SK-N-SH (cell line): Measurements from ENCODE around the gene WDR33. TPM values are rescaled to one million over a fixed set of nuclear protein-coding genes. Genes with fewer than 3 reads are reported as not detected.

Experiments
- CTCF ChIA-PET: fragments of 300-600, 350-600 bp; formaldehyde crosslinking; extraction: SDS; loops from one replicate; lab custom pipeline; 2021; lab: Yijun Ruan, JAX
- POLR2A ChIA-PET: fragments of 350-600 bp; sonication (Branson Sonifier 250); formaldehyde crosslinking; extraction: SDS; loops from one replicate; lab custom pipeline; 2020; ENCODE audit warnings: antibody characterized with exemption, inconsistent platforms; lab: Yijun Ruan, JAX
- DNase-seq: peaks from one replicate; pipeline ENCODE4 v3.0.0; 2012
- H2AFZ ChIP-seq: fragments of 200-600 bp; sonication (generic); 2 replicates; pipeline ENCODE4 v1.8.1; 2016; ENCODE audit warnings: antibody characterized with exemption, mild to moderate bottlenecking, low read depth
- H3F3A ChIP-seq: fragments of 200-600 bp; sonication (generic); replicated peaks from 2 replicates; pipeline ENCODE3; 2016; ENCODE audit warnings: antibody characterized with exemption, mild to moderate bottlenecking; ENCODE audit not compliant: insufficient read depth
- H3K27ac ChIP-seq, 2 experiments: fragments of 200-500 bp in 1 of 2; fragments of 200-600 bp in 1 of 2; sonication (Bioruptor generic) in 1 of 2; sonication (generic), shearing (Covaris generic) in 1 of 2; 2 replicates each; pipeline versions ENCODE4 v1.5.1 to v1.6.1; 2014 to 2016; ENCODE audit warnings: low read depth in 2 of 2, inconsistent platforms in 1 of 2, low read length in 1 of 2, mild to moderate bottlenecking in 1 of 2, mixed read lengths in 1 of 2
- H3K27me3 ChIP-seq: fragments of 200-600 bp; sonication (generic), shearing (Covaris generic); 2 replicates; pipeline ENCODE4 v1.6.1; 2016; ENCODE audit warnings: mixed run types; ENCODE audit not compliant: insufficient read depth
- H3K36me3 ChIP-seq, 2 experiments: fragments of 200-500 bp in 1 of 2; fragments of 200-600 bp in 1 of 2; sonication (Bioruptor generic) in 1 of 2; sonication (generic) in 1 of 2; replicated peaks in 1 of 2; 2 replicates each; pipeline versions ENCODE3 to v1.5.1; 2014 to 2016; ENCODE audit warnings: low read length in 1 of 2, mild to moderate bottlenecking in 1 of 2; ENCODE audit not compliant: insufficient read depth in 2 of 2, control insufficient read depth in 1 of 2
- H3K4me1 ChIP-seq, 2 experiments: fragments of 200-500 bp in 1 of 2; fragments of 200-600 bp in 1 of 2; sonication (Bioruptor generic) in 1 of 2; sonication (generic), shearing (Covaris generic) in 1 of 2; 2 replicates each; pipeline versions ENCODE4 v1.5.1 to v1.6.1; 2014 to 2016; ENCODE audit warnings: low read depth in 1 of 2, low read length in 1 of 2, mixed run types in 1 of 2; ENCODE audit not compliant: insufficient read depth in 2 of 2, control insufficient read depth in 1 of 2
- H3K4me2 ChIP-seq: fragments of 200-600 bp; sonication (generic), shearing (Covaris generic); 2 replicates; pipeline ENCODE4 v1.6.1; 2017; ENCODE audit warnings: mixed run types
- H3K4me3 ChIP-seq, 2 experiments: fragments of 200-500 bp in 1 of 2; fragments of 200-600 bp in 1 of 2; sonication (Bioruptor generic) in 1 of 2; sonication (generic), shearing (Covaris generic) in 1 of 2; 2 replicates each; pipeline versions ENCODE4 v1.5.1 to v1.8.1; 2014 to 2016; ENCODE audit warnings: low read depth in 2 of 2, inconsistent platforms in 1 of 2, low read length in 1 of 2, mild to moderate bottlenecking in 1 of 2, mixed read lengths in 1 of 2, moderate library complexity in 1 of 2
- H3K79me2 ChIP-seq: fragments of 200-600 bp; sonication (generic); 2 replicates; pipeline ENCODE4 v1.8.1; 2017; ENCODE audit warnings: mild to moderate bottlenecking; ENCODE audit not compliant: insufficient read depth
- H3K9ac ChIP-seq: fragments of 200-600 bp; sonication (generic); 2 replicates; pipeline ENCODE4 v1.6.1; 2017; ENCODE audit warnings: mixed run types
- H3K9me2 ChIP-seq: fragments of 200-600 bp; sonication (generic); 2 replicates; pipeline ENCODE4 v1.6.1; 2017; ENCODE audit warnings: mixed run types
- H3K9me3 ChIP-seq: fragments of 200-600 bp; sonication (generic); 2 replicates; pipeline ENCODE4 v1.6.1; 2017; ENCODE audit warnings: mixed run types, mild to moderate bottlenecking, moderate library complexity
- H4K20me1 ChIP-seq: fragments of 200-600 bp; sonication (generic); 2 replicates; pipeline ENCODE4 v1.6.1; 2017; ENCODE audit warnings: mild to moderate bottlenecking, mixed run types; ENCODE audit not compliant: insufficient read depth
- CHD2 ChIP-seq: fragments of 150-350 bp; IDR thresholded peaks from 2 replicates; pipeline ENCODE4 v1.6.1; 2018; ENCODE audit warnings: low read length; ENCODE audit not compliant: partially characterized antibody
- ELF1 ChIP-seq: IDR thresholded peaks from 2 replicates; pipeline ENCODE4 v1.4.0; 2012
- EP300 ChIP-seq, 2 experiments: IDR thresholded peaks; 2 replicates each; pipeline versions ENCODE4 v1.4.0 to v1.6.1; 2012; ENCODE audit warnings: borderline replicate concordance in 1 of 2, low read depth in 1 of 2, low read length in 1 of 2
- EZH2phosphoT487 ChIP-seq: fragments of 200-600 bp; sonication (generic); IDR thresholded peaks from 2 replicates; pipeline ENCODE4 v1.6.1; 2017; ENCODE audit warnings: low read depth, mixed run types, mild to moderate bottlenecking, antibody characterized with exemption, moderate library complexity, borderline replicate concordance
- FOSL2 ChIP-seq: IDR thresholded peaks from 2 replicates; pipeline ENCODE4 v1.4.0; 2012; ENCODE audit warnings: low read depth, mild to moderate bottlenecking, moderate library complexity, borderline replicate concordance
- FOXJ3 ChIP-seq: sonication (generic); formaldehyde crosslinking; IDR thresholded peaks from 2 replicates; pipeline ENCODE4 v1.5.1; 2020; ENCODE audit warnings: mild to moderate bottlenecking, missing genetic modification reagents
- FOXM1 ChIP-seq: IDR thresholded peaks from 2 replicates; pipeline ENCODE4 v1.4.0; 2012; ENCODE audit warnings: low read depth, mild to moderate bottlenecking
- GATA2 ChIP-seq: sonication (generic); formaldehyde crosslinking; IDR thresholded peaks from 2 replicates; pipeline ENCODE4 v1.5.0; 2020; ENCODE audit warnings: mild to moderate bottlenecking, missing genetic modification reagents
- JUND ChIP-seq: IDR thresholded peaks from 2 replicates; pipeline ENCODE4 v1.4.0; 2012
- MEF2A ChIP-seq: IDR thresholded peaks from 2 replicates; pipeline ENCODE4 v1.4.0; 2012; ENCODE audit warnings: low read depth, borderline replicate concordance
- POLR2AphosphoS5 ChIP-seq: IDR thresholded peaks from 2 replicates; pipeline ENCODE4 v1.6.1; 2012; ENCODE audit warnings: low read depth, low read length
- RAD21 ChIP-seq: IDR thresholded peaks from 2 replicates; pipeline ENCODE4 v1.6.1; 2012; ENCODE audit warnings: mild to moderate bottlenecking, low read length
- RCOR1 ChIP-seq: fragments of 150-350 bp; IDR thresholded peaks from 2 replicates; pipeline ENCODE4 v1.6.1; 2017; ENCODE audit warnings: antibody characterized with exemption, low read length
- RFX5 ChIP-seq: IDR thresholded peaks from 2 replicates; pipeline ENCODE4 v1.6.1; 2012; ENCODE audit warnings: mild to moderate bottlenecking, improper control_type of control experiment, low read length
- RXRA ChIP-seq: IDR thresholded peaks from 2 replicates; pipeline ENCODE4 v1.4.0; 2012; ENCODE audit warnings: low read depth, mild to moderate bottlenecking, borderline replicate concordance
- SIN3A ChIP-seq: IDR thresholded peaks from 2 replicates; pipeline ENCODE4 v1.6.1; 2012; ENCODE audit warnings: low read depth, mild to moderate bottlenecking, low read length, moderate library complexity, borderline replicate concordance
- SMC3 ChIP-seq: IDR thresholded peaks from 2 replicates; pipeline ENCODE4 v1.6.1; 2012; ENCODE audit warnings: low read depth, low read length, improper control_type of control experiment
- TAF1 ChIP-seq: IDR thresholded peaks from 2 replicates; pipeline ENCODE4 v1.6.1; 2012; ENCODE audit warnings: low read depth, mild to moderate bottlenecking, low read length, moderate library complexity, borderline replicate concordance
- TCF12 ChIP-seq: IDR thresholded peaks from 2 replicates; pipeline ENCODE4 v1.4.0; 2012
- TEAD4 ChIP-seq: IDR thresholded peaks from 2 replicates; pipeline ENCODE4 v1.4.0; 2012; ENCODE audit warnings: mild to moderate bottlenecking, borderline replicate concordance; ENCODE audit not compliant: insufficient read depth
- YY1 ChIP-seq: IDR thresholded peaks from 2 replicates; pipeline ENCODE4 v1.4.0; 2012; ENCODE audit warnings: low read depth, mild to moderate bottlenecking
- WGBS: methylation state at CpG from one replicate; pipeline ENCODE4 v1.1.6; 2017; ENCODE audit warnings: low lambda C conversion rate; 5-methylcytosine and 5-hydroxymethylcytosine counted together
- polyA plus RNA-seq, 3 experiments: library from polyadenylated mRNA; depleted of rRNA; stranded (reverse); fragments of >200 nt; gene quantifications; 2 replicates each; pipeline ENCODE4 v1.2.3, GENCODE V29; 2012
- TF ChIP-seq, protein P1 (sequence below): IDR thresholded peaks from 2 replicates; pipeline ENCODE4 v1.4.0; 2012; ENCODE audit warnings: low read depth
- TF ChIP-seq, protein P2 (sequence below): fragments of 200-600 bp; sonication (generic); IDR thresholded peaks from 2 replicates; pipeline ENCODE4 v1.6.1; 2017; ENCODE audit warnings: antibody characterized with exemption, mild to moderate bottlenecking, moderate library complexity
- TF ChIP-seq, protein P3 (sequence below): IDR thresholded peaks from 2 replicates; pipeline ENCODE4 v1.4.0; 2012; ENCODE audit warnings: low read depth, borderline replicate concordance
- TF ChIP-seq, protein P4 (sequence below): fragments of 150-350 bp; IDR thresholded peaks from 2 replicates; pipeline ENCODE4 v1.6.1; 2017; ENCODE audit warnings: antibody characterized with exemption, low read length, low read depth, borderline replicate concordance
- TF ChIP-seq, protein P5 (sequence below): IDR thresholded peaks from 2 replicates; pipeline ENCODE4; 2012
- TF ChIP-seq, protein P6 (sequence below): IDR thresholded peaks from 2 replicates; pipeline ENCODE4 v1.4.0; 2012; ENCODE audit warnings: low read depth, borderline replicate concordance

WDR33 gene
- 12.4 and 16.1 TPM in 2 replicates for polyA plus RNA-seq (2012; rRNA removed)
- polyA plus RNA-seq (2012; cell fraction: cytosol; rRNA removed): 15.7 and 17.7 TPM in 2 replicates
- polyA plus RNA-seq (2012; cell fraction: nucleus; rRNA removed): 10.4 and 18.0 TPM in 2 replicates

DNA sequence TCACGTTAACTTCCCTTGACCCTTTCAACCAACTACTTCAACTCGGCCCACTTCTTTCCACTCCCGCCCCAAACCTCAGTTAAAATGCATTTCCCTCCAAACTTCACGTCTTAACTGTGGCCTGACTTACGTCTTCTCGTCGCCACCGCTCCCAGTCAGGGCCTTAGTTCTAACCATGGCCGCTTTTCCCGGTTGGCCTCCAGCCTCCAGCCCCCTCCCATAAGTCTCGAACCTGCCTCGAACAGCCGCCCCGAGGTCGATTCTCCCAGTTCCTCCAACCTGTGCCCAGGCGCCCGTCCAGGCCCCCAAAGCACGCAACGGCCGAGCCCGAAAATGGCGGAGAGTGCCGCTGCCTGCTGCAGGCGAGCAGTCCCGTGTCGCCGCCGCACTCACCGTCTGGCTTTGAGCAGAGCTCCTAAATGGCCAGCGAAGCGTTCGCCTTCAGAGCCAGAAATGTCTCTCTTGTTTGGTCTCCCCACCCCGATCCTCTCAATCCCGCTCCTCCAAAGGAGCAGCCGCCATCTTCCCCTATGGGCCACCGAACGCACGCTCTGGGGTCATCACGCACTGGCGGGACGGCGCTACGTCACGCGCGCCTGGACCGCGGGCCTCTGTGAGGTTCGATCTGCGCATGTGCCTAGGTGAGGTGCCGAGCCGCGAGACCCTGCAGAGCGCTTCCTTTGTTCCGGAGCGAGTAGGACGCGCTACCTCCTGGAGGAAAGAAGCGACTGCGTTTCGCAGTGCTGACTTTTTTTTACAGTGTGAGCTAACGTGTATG, at the start of gene WDR33:
Gene WDR33 (minus strand): TSS at position 553 of the 778 bp plus-strand sequence. CDS start 40,190 bp downstream, outside the sequence.
- H3K4me3 ChIP-seq: peak within 1 kb of the TSS; percentile 82 to 96
- H3K4me1 ChIP-seq: peaks cover 0 to 5% of the 10 kb centered on the region in 2 experiments; a peak in 2 of 4 replicates
- no peaks in the 10 kb centered on the region for H3K36me3 ChIP-seq
- no peaks in the 10 kb centered on the region for H3K9me2 ChIP-seq
- H3K27ac ChIP-seq: peak within 1 kb of the TSS; percentile 92 to 95
- H3K9ac ChIP-seq: peak within 1 kb of the TSS; percentile 98
- peak within 1 kb of the TSS; percentile 96 for H3K4me2 ChIP-seq
- peak within 1 kb of the TSS; percentile 98 for H2AFZ ChIP-seq
- H4K20me1 ChIP-seq: peaks cover 40% of the 10 kb centered on the region
- 0% methylated on average over 25 of the region's 62 CpGs for WGBS
- H3K79me2 ChIP-seq: peaks cover 52% of the 10 kb centered on the region
- H3F3A ChIP-seq: peaks cover 7% of the 10 kb centered on the region
- POLR2A ChIA-PET: interaction anchor here (0.7 to 1.6 kb wide), 2 partner anchors 12 to 110 kb away, joined by 3 read pairs; partner anchors contain the start of gene SFT2D3
- H3K27me3 ChIP-seq: no peaks in the 10 kb centered on the region
- CTCF ChIA-PET: no interaction called here
- peak; percentile 96 for DNase-seq
- H3K9me3 ChIP-seq: no peaks in the 10 kb centered on the region
- TF ChIP-seq, protein P1, sequence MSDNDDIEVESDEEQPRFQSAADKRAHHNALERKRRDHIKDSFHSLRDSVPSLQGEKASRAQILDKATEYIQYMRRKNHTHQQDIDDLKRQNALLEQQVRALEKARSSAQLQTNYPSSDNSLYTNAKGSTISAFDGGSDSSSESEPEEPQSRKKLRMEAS: peak; percentile 47; the same call in 1 of the 2 replicates
- TF ChIP-seq, protein P2, sequence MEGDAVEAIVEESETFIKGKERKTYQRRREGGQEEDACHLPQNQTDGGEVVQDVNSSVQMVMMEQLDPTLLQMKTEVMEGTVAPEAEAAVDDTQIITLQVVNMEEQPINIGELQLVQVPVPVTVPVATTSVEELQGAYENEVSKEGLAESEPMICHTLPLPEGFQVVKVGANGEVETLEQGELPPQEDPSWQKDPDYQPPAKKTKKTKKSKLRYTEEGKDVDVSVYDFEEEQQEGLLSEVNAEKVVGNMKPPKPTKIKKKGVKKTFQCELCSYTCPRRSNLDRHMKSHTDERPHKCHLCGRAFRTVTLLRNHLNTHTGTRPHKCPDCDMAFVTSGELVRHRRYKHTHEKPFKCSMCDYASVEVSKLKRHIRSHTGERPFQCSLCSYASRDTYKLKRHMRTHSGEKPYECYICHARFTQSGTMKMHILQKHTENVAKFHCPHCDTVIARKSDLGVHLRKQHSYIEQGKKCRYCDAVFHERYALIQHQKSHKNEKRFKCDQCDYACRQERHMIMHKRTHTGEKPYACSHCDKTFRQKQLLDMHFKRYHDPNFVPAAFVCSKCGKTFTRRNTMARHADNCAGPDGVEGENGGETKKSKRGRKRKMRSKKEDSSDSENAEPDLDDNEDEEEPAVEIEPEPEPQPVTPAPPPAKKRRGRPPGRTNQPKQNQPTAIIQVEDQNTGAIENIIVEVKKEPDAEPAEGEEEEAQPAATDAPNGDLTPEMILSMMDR: no peak; the same call in 1 of the 2 replicates
- no peak for TF ChIP-seq JUND
- no peak for TF ChIP-seq EZH2phosphoT487
- TF ChIP-seq EP300 (IDR thresholded peaks at IDR 0.05; ENCODE audit: borderline replicate concordance in 1 of 2, low read depth in 1 of 2, low read length in 1 of 2): no peak
- TF ChIP-seq, protein P3, sequence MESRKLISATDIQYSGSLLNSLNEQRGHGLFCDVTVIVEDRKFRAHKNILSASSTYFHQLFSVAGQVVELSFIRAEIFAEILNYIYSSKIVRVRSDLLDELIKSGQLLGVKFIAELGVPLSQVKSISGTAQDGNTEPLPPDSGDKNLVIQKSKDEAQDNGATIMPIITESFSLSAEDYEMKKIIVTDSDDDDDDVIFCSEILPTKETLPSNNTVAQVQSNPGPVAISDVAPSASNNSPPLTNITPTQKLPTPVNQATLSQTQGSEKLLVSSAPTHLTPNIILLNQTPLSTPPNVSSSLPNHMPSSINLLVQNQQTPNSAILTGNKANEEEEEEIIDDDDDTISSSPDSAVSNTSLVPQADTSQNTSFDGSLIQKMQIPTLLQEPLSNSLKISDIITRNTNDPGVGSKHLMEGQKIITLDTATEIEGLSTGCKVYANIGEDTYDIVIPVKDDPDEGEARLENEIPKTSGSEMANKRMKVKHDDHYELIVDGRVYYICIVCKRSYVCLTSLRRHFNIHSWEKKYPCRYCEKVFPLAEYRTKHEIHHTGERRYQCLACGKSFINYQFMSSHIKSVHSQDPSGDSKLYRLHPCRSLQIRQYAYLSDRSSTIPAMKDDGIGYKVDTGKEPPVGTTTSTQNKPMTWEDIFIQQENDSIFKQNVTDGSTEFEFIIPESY: no peak
- no peak for TF ChIP-seq MEF2A
- TF ChIP-seq RAD21: peak; percentile 49
- TF ChIP-seq SIN3A: 0 out of 2 replicates have a peak, but pooled peaks have one; percentile 33
- TF ChIP-seq YY1: peak; percentile 94
- peak; percentile 55 for TF ChIP-seq CHD2
- TF ChIP-seq FOXM1: no peak
- no peak for TF ChIP-seq RFX5
- TF ChIP-seq, protein P4, sequence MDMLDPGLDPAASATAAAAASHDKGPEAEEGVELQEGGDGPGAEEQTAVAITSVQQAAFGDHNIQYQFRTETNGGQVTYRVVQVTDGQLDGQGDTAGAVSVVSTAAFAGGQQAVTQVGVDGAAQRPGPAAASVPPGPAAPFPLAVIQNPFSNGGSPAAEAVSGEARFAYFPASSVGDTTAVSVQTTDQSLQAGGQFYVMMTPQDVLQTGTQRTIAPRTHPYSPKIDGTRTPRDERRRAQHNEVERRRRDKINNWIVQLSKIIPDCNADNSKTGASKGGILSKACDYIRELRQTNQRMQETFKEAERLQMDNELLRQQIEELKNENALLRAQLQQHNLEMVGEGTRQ: no peak; the same call in 1 of the 2 replicates
- TF ChIP-seq GATA2: no peak
- no peak for TF ChIP-seq TEAD4
- TF ChIP-seq FOXJ3 (CRISPR knock-in tag): no peak
- no peak for TF ChIP-seq RXRA
- no peak for TF ChIP-seq FOSL2
- no peak for TF ChIP-seq RCOR1
- TF ChIP-seq ELF1: no peak
- peak; percentile 97 for TF ChIP-seq POLR2AphosphoS5
- TF ChIP-seq TAF1: peak; percentile 77
- TF ChIP-seq TCF12: no peak
- TF ChIP-seq, protein P5, sequence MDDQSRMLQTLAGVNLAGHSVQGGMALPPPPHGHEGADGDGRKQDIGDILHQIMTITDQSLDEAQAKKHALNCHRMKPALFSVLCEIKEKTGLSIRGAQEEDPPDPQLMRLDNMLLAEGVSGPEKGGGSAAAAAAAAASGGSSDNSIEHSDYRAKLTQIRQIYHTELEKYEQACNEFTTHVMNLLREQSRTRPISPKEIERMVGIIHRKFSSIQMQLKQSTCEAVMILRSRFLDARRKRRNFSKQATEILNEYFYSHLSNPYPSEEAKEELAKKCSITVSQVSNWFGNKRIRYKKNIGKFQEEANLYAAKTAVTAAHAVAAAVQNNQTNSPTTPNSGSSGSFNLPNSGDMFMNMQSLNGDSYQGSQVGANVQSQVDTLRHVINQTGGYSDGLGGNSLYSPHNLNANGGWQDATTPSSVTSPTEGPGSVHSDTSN: no peak
- no peak; the same call in 1 of the 2 replicates for TF ChIP-seq SMC3
- TF ChIP-seq, protein P6, sequence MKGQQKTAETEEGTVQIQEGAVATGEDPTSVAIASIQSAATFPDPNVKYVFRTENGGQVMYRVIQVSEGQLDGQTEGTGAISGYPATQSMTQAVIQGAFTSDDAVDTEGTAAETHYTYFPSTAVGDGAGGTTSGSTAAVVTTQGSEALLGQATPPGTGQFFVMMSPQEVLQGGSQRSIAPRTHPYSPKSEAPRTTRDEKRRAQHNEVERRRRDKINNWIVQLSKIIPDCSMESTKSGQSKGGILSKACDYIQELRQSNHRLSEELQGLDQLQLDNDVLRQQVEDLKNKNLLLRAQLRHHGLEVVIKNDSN: no peak
